Activated B cell treated with CpG ODN at 0.5 μM for 24 hours (primary cell): Measurements from ENCODE around the gene EPN2. TPM values are rescaled to one million over a fixed set of nuclear protein-coding genes. Genes with fewer than 3 reads are reported as not detected.

Experiments used
- ATAC-seq: fragments of 200-7000 bp; cut with Tn5 transposase; one replicate; pipeline ENCODE4 v1.10.0; 2021; ENCODE audit warnings: low read depth, mild to moderate bottlenecking, moderate library complexity
- CTCF ChIA-PET: fragments of 350-600 bp; sonication (Branson Sonifier 250); formaldehyde crosslinking; loops from one replicate; lab custom pipeline; 2021; ENCODE audit warnings: antibody characterized with exemption; lab: Charles Lee
- POLR2A ChIA-PET: fragments of 350-600 bp; sonication (Branson Sonifier 250); formaldehyde crosslinking; loops from one replicate; lab custom pipeline; 2021; ENCODE audit warnings: antibody characterized with exemption; lab: Charles Lee
- DNase-seq: peaks from one replicate; pipeline ENCODE4 v3.0.0; 2022
- H3K27ac Mint-ChIP-seq: one replicate; pipeline ENCODE4 v1.8.0; 2020; ENCODE audit warnings: mixed read lengths
- H3K27me3 Mint-ChIP-seq: one replicate; pipeline ENCODE4 v1.8.0; 2021; ENCODE audit warnings: mixed read lengths
- H3K36me3 Mint-ChIP-seq: one replicate; pipeline ENCODE4 v1.8.0; 2021; ENCODE audit warnings: low read depth, mixed read lengths
- H3K4me1 Mint-ChIP-seq: one replicate; pipeline ENCODE4 v1.8.0; 2021; ENCODE audit warnings: mixed read lengths
- H3K4me3 Mint-ChIP-seq: one replicate; pipeline ENCODE4 v1.8.0; 2020; ENCODE audit warnings: mild to moderate bottlenecking, mixed read lengths
- H3K9me3 Mint-ChIP-seq: one replicate; pipeline ENCODE4 v1.8.0; 2020; ENCODE audit warnings: mixed read lengths
- CTCF ChIP-seq: fragments of 200-600 bp; IDR thresholded peaks from one replicate; pipeline ENCODE4 v1.8.0; 2022; ENCODE audit warnings: antibody characterized with exemption, mild to moderate bottlenecking
- intact Hi-C: fragments of 100-400 bp; cut with micrococcal nuclease; formaldehyde crosslinking; loops from one replicate; pipeline ENCODE4 v1.15.1; 2024
- total RNA-seq: library from RNA; stranded (reverse); gene quantifications from 2 replicates; pipeline ENCODE4 v1.2.3, GENCODE V29; 2022

EPN2 gene
- total RNA-seq, 1 donor from 2014 or later = 16.6 TPM

GRCh38 chr17:19315104-19315503 lies 77.9 kb downstream of the EPN2 start:
- peaks cover 24% of the 10 kb centered on the region for H3K36me3 Mint-ChIP-seq
- peaks cover 6% of the 10 kb centered on the region for H3K4me1 Mint-ChIP-seq
- H3K4me3 Mint-ChIP-seq = no peak overlapping the region
- ChIA-PET CTCF (no interaction called here), POLR2A (no interaction called here)
- no peak overlapping the region for H3K27ac Mint-ChIP-seq
- DNase-seq (no peak), ATAC-seq (no peak)
- intact Hi-C loops = no loop called here
- H3K9me3 Mint-ChIP-seq = no peaks in the 10 kb centered on the region
- TF ChIP-seq CTCF = no peak
- H3K27me3 Mint-ChIP-seq = no peaks in the 10 kb centered on the region

GRCh38 chr17:19316761-19317358 lies 79.7 kb downstream of the EPN2 start:
- Mint-ChIP-seq H3K9me3 (no peaks in the 10 kb centered on the region), H3K36me3 (peaks cover 22% of the 10 kb centered on the region), H3K4me3 (no peak overlapping the region), H3K27me3 (peaks cover 2% of the 10 kb centered on the region), H3K27ac (no peak overlapping the region), H3K4me1 (peaks cover 6% of the 10 kb centered on the region)
- TF ChIP-seq CTCF = no peak
- intact Hi-C loops = loop anchor here (1.0 kb wide), 1 partner anchor 21 kb away; no protein-coding TSS in a partner anchor
- DNase-seq (no peak), ATAC-seq (no peak)
- ChIA-PET POLR2A (no interaction called here), CTCF (interaction anchor here (1.6 kb wide), 1 partner anchor 10 kb away, joined by 4 read pairs; no protein-coding TSS in a partner anchor)

- Mint-ChIP-seq H3K9me3 (no peaks in the 10 kb centered on the region), H3K27ac (no peak overlapping the region), H3K36me3 (peaks cover 18% of the 10 kb centered on the region), H3K4me1 (peaks cover 6% of the 10 kb centered on the region), H3K4me3 (no peak overlapping the region), H3K27me3 (peaks cover 2% of the 10 kb centered on the region)
- no peak for TF ChIP-seq CTCF
- DNase-seq (no peak), ATAC-seq (peak; percentile 96)
- intact Hi-C loops = loop anchor here (1.0 kb wide), 1 partner anchor 21 kb away; no protein-coding TSS in a partner anchor
- CTCF ChIA-PET = interaction anchor here (1.6 kb wide), 1 partner anchor 11 kb away, joined by 4 read pairs; no protein-coding TSS in a partner anchor
- POLR2A ChIA-PET = no interaction called here
Measured at GRCh38 chr17:19317359-19318095, 80.4 kb downstream of the EPN2 start.

GRCh38 chr17:19318611-19319010 lies 81.4 kb downstream of the EPN2 start:
- no peak for DNase-seq
- Mint-ChIP-seq H3K4me1 (peaks cover 6% of the 10 kb centered on the region), H3K27me3 (peaks cover 2% of the 10 kb centered on the region), H3K9me3 (no peaks in the 10 kb centered on the region), H3K27ac (no peak overlapping the region), H3K4me3 (no peak overlapping the region), H3K36me3 (peaks cover 12% of the 10 kb centered on the region)
- POLR2A ChIA-PET = no interaction called here
- CTCF ChIA-PET = interaction anchor here (1.6 kb wide), 1 partner anchor 12 kb away, joined by 4 read pairs; no protein-coding TSS in a partner anchor
- no peak for TF ChIP-seq CTCF
- intact Hi-C loops = no loop called here
- ATAC-seq = no peak
